HCT116 (cell line): ENCODE data around the gene NUP155. TPM values are rescaled to one million over a fixed set of nuclear protein-coding genes. Genes with fewer than 3 reads are reported as not detected.
A peak's percentile ranks its signal among the peaks of the same experiment; 100 is the strongest.

Experiments
- ATAC-seq: fragments of 200-7000 bp; cut with Tn5 transposase; 2 replicates; pipeline ENCODE4 v1.9.1; 2020; ENCODE audit warnings: mild to moderate bottlenecking, moderate library complexity
- BruUV-seq: library from RNA; stranded (reverse); fragments of 400-500 nt; replicated peaks from 2 replicates; lab custom pipeline; 2021; lab: Mats Ljungman, UMichigan
- CTCF ChIA-PET: fragments of 300-600 bp; sonication (Branson Sonifier 250); formaldehyde crosslinking; loops from one replicate; lab custom pipeline; 2021; ENCODE audit warnings: antibody characterized with exemption; lab: Charles Lee
- POLR2A ChIA-PET: fragments of 300-600, 350-600 bp; sonication (Branson Sonifier 250); formaldehyde crosslinking; loops from one replicate; lab custom pipeline; 2021; ENCODE audit warnings: antibody characterized with exemption; lab: Charles Lee
- RAD21 ChIA-PET, 2 experiments: fragments of 300-600 bp; sonication (Branson Sonifier 250); formaldehyde crosslinking; loops; one replicate each; lab custom pipeline; 2023; ENCODE audit warnings: low total read pairs in 2 of 2; ENCODE audit not compliant: uncharacterized antibody in 2 of 2, unreplicated experiment in 2 of 2, low non-redundant PET in 1 of 2; lab: Charles Lee
- DNase-seq: peaks from one replicate; pipeline ENCODE4 v3.0.0-alpha.2; 2010; ENCODE audit warnings: low read depth, low spot score
- H2AFZ ChIP-seq: fragments of 200-600 bp; shearing (Covaris generic), sonication (generic); 2 replicates; pipeline ENCODE4 v1.6.1; 2017; ENCODE audit warnings: low read depth, mixed run types, mixed read lengths, antibody characterized with exemption, low read length; ENCODE audit not compliant: poor library complexity, severe bottlenecking
- H3K27ac ChIP-seq: 2 replicates; pipeline ENCODE4 v1.5.1; 2012; ENCODE audit warnings: low read depth, low read length
- H3K27me3 ChIP-seq: fragments of 200-600 bp; sonication (generic); 2 replicates; pipeline ENCODE4 v1.6.1; 2016; ENCODE audit warnings: mixed run types, low read length, mixed read lengths; ENCODE audit not compliant: insufficient read depth
- H3K36me3 ChIP-seq, 2 experiments: fragments of 200-500 bp in 1 of 2; fragments of 200-600 bp in 1 of 2; sonication (Bioruptor generic) in 1 of 2; sonication (generic) in 1 of 2; 2 replicates each; pipeline versions ENCODE4 v1.5.1 to v1.6.1; 2014 to 2016; ENCODE audit warnings: low read length in 2 of 2, inconsistent platforms in 1 of 2, mixed read lengths in 1 of 2, mixed run types in 1 of 2; ENCODE audit not compliant: insufficient read depth in 2 of 2, control insufficient read depth in 1 of 2
- H3K4me1 ChIP-seq, 2 experiments: fragments of 200-600 bp in 1 of 2; sonication (generic) in 1 of 2; 2 replicates each; pipeline versions ENCODE4 v1.5.1 to v1.6.1; 2012 to 2017; ENCODE audit warnings: low read length in 2 of 2, inconsistent platforms in 1 of 2, mild to moderate bottlenecking in 1 of 2, mixed read lengths in 1 of 2, mixed run types in 1 of 2, moderate library complexity in 1 of 2; ENCODE audit not compliant: insufficient read depth in 2 of 2, control insufficient read depth in 1 of 2
- H3K4me2 ChIP-seq: fragments of 200-600 bp; sonication (generic); 2 replicates; pipeline ENCODE4 v1.6.1; 2017; ENCODE audit warnings: mixed run types, low read length, mixed read lengths
- H3K4me3 ChIP-seq, 2 experiments: fragments of 200-600 bp in 1 of 2; sonication (generic) in 1 of 2; replicated peaks in 1 of 2; 2 replicates each; pipeline ENCODE4 v1.5.1; 2011 to 2016; ENCODE audit warnings: low read length in 2 of 2, control low read depth in 1 of 2, low read depth in 1 of 2, mild to moderate bottlenecking in 1 of 2, mixed read lengths in 1 of 2, mixed run types in 1 of 2
- H3K79me2 ChIP-seq: fragments of 200-600 bp; sonication (generic); 2 replicates; pipeline ENCODE4 v1.6.1; 2017; ENCODE audit warnings: mild to moderate bottlenecking, mixed run types, low read length, moderate library complexity, mixed read lengths; ENCODE audit not compliant: insufficient read depth
- H3K9ac ChIP-seq: fragments of 200-600 bp; sonication (generic); 2 replicates; pipeline ENCODE4 v1.6.1; 2016; ENCODE audit warnings: low read length, mixed read lengths
- H3K9me2 ChIP-seq: fragments of 200-600 bp; sonication (generic), shearing (Covaris generic); 2 replicates; pipeline ENCODE4 v1.6.1; 2017; ENCODE audit warnings: mixed run types, mild to moderate bottlenecking, moderate library complexity; ENCODE audit not compliant: insufficient read depth
- H3K9me3 ChIP-seq, 2 experiments: fragments of 200-500 bp in 1 of 2; fragments of 200-600 bp in 1 of 2; sonication (Bioruptor generic) in 1 of 2; sonication (generic) in 1 of 2; 2 replicates each; pipeline ENCODE4 v1.6.1; 2014 to 2017; ENCODE audit warnings: low read length in 2 of 2, mixed read lengths in 2 of 2, inconsistent platforms in 1 of 2, low read depth in 1 of 2, mild to moderate bottlenecking in 1 of 2, mixed run types in 1 of 2, moderate library complexity in 1 of 2; ENCODE audit not compliant: control insufficient read depth in 1 of 2, insufficient read depth in 1 of 2
- H4K20me1 ChIP-seq: fragments of 200-600 bp; sonication (generic), shearing (Covaris generic); 2 replicates; pipeline ENCODE4 v1.6.1; 2017; ENCODE audit warnings: mixed run types, mild to moderate bottlenecking, moderate library complexity; ENCODE audit not compliant: insufficient read depth
- ATF3 ChIP-seq: IDR thresholded peaks from 2 replicates; pipeline ENCODE4 v1.6.1; 2012
- CBX3 ChIP-seq: IDR thresholded peaks from 2 replicates; pipeline ENCODE4 v1.6.1; 2012; ENCODE audit warnings: low read depth
- CEBPB ChIP-seq: IDR thresholded peaks from 2 replicates; pipeline ENCODE4 v1.6.1; 2012; ENCODE audit warnings: low read depth
- CTCF ChIP-seq, 3 experiments: fragments of 200-600 bp in 1 of 3; sonication (generic) in 1 of 3; IDR thresholded peaks in 2 of 3; conservative IDR thresholded peaks in 1 of 3; 2 replicates each; pipeline ENCODE4 v1.5.1; 2012 to 2017; ENCODE audit warnings: low read depth in 2 of 3, low read length in 2 of 3, antibody characterized with exemption in 1 of 3, borderline replicate concordance in 1 of 3, control low read depth in 1 of 3, mild to moderate bottlenecking in 1 of 3, mixed read lengths in 1 of 3, mixed run types in 1 of 3, moderate library complexity in 1 of 3; ENCODE audit not compliant: insufficient read depth in 1 of 3
- EGR1 ChIP-seq: IDR thresholded peaks from 2 replicates; pipeline ENCODE4 v1.6.1; 2012; ENCODE audit warnings: low read depth
- ELF1 ChIP-seq: IDR thresholded peaks from 2 replicates; pipeline ENCODE4 v1.6.1; 2012; ENCODE audit warnings: low read depth, borderline replicate concordance
- EZH2 ChIP-seq: fragments of 200-600 bp; sonication (generic); IDR thresholded peaks from 2 replicates; pipeline ENCODE4 v1.6.1; 2017; ENCODE audit warnings: antibody characterized with exemption, mixed run types
- JUND ChIP-seq: IDR thresholded peaks from 2 replicates; pipeline ENCODE4 v1.6.1; 2012
- POLR2A ChIP-seq: IDR thresholded peaks from 2 replicates; pipeline ENCODE4 v1.7.0; 2011; ENCODE audit warnings: borderline replicate concordance; ENCODE audit not compliant: insufficient read depth, insufficient read length; ENCODE audit errors: extremely low read depth
- POLR2AphosphoS5 ChIP-seq: IDR thresholded peaks from 2 replicates; pipeline ENCODE4 v1.6.1; 2011; ENCODE audit warnings: mild to moderate bottlenecking, low read depth, low read length, moderate library complexity
- RAD21 ChIP-seq: IDR thresholded peaks from 2 replicates; pipeline ENCODE4 v1.6.1; 2012; ENCODE audit warnings: low read depth, mild to moderate bottlenecking
- REST ChIP-seq: IDR thresholded peaks from 2 replicates; pipeline ENCODE4 v1.6.1; 2012; ENCODE audit warnings: low read depth
- SP1 ChIP-seq: IDR thresholded peaks from 2 replicates; pipeline ENCODE4 v1.6.1; 2012; ENCODE audit warnings: low read depth
- SRF ChIP-seq: IDR thresholded peaks from 2 replicates; pipeline ENCODE4 v1.6.1; 2012; ENCODE audit warnings: low read depth
- TCF7L2 ChIP-seq: IDR thresholded peaks from 2 replicates; pipeline ENCODE4 v1.7.0; 2011; ENCODE audit warnings: borderline replicate concordance, inconsistent platforms; ENCODE audit not compliant: insufficient read depth, insufficient read length; ENCODE audit errors: extremely low read depth
- YY1 ChIP-seq: IDR thresholded peaks from 2 replicates; pipeline ENCODE4 v1.6.1; 2011; ENCODE audit warnings: low read length, low read depth, moderate library complexity, mild to moderate bottlenecking; ENCODE audit not compliant: insufficient replicate concordance; ENCODE audit errors: extremely low read depth
- ZBTB33 ChIP-seq: IDR thresholded peaks from 2 replicates; pipeline ENCODE4 v1.6.1; 2011; ENCODE audit warnings: mild to moderate bottlenecking, low read length, moderate library complexity; ENCODE audit not compliant: insufficient replicate concordance; ENCODE audit errors: extremely low read depth
- ZFX ChIP-seq: fragments of 450-650 bp; IDR thresholded peaks from 2 replicates; pipeline ENCODE4 v1.6.1; 2017
- ZNF274 ChIP-seq: fragments of 200-500 bp; sonication (Bioruptor generic); IDR thresholded peaks from 2 replicates; pipeline ENCODE4 v1.6.1; 2014; ENCODE audit warnings: mild to moderate bottlenecking, low read depth, low read length, inconsistent platforms
- intact Hi-C: fragments of 100-400 bp; cut with micrococcal nuclease; formaldehyde crosslinking; loops from 2 replicates; pipeline ENCODE4 v1.10.0; 2022
- total RNA-seq: library from RNA; stranded (reverse); gene quantifications from one replicate; pipeline ENCODE4 v1.2.1, GENCODE V29; 2021; ENCODE audit not compliant: unreplicated experiment
- TF ChIP-seq, protein P1 (sequence below): IDR thresholded peaks from 2 replicates; pipeline ENCODE4 v1.6.1; 2012

Gene NUP155
- total RNA-seq, 1 experiment from 2014 or later = 80.9 TPM

DNA sequence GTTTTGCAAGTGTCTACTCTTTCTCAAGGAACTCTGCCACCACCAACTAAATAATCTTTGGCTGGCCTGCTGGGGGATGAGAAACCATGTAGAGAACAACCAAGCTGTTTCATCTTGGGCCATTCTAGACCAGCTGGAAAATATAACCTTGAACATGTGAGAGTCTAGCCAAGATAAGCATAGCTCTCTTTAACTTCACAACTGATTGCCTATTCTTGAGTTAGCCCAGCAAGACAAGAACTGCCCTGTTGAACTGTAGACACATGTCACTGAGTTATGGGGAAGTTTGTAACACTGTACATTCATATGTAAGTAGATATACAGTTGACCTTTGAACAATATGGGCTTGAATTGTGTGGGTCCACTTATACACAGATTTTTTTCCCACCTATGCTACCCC is 44.4 kb downstream of the NUP155 start:
- ChIA-PET RAD21 (no interaction called here), POLR2A (no interaction called here), CTCF (no interaction called here)
- TSS peak; percentile 42 for BruUV-seq
- no peak overlapping the region for H3K4me3 ChIP-seq
- TF ChIP-seq YY1 (no peak), ZNF274 (no peak), CBX3 (no peak), ELF1 (no peak), POLR2AphosphoS5 (no peak), REST (no peak), EGR1 (no peak), ZBTB33 (no peak), SRF (no peak), JUND (no peak), RAD21 (no peak), CTCF (IDR thresholded peaks at IDR 0.05 in 2 of 3, conservative IDR thresholded peaks at IDR 0.05 in 1 of 3; ENCODE audit: borderline replicate concordance in 1 of 3, insufficient read depth in 1 of 3, low read depth in 2 of 3, low read length in 2 of 3) (no peak), CEBPB (no peak), TCF7L2 (no peak), ZFX (no peak), EZH2 (no peak), POLR2A (no peak), SP1 (no peak), ATF3 (no peak)
- TF ChIP-seq, protein P1, sequence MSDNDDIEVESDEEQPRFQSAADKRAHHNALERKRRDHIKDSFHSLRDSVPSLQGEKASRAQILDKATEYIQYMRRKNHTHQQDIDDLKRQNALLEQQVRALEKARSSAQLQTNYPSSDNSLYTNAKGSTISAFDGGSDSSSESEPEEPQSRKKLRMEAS = no peak
- no peaks in the 10 kb centered on the region for H3K4me1 ChIP-seq
- H3K9me2 ChIP-seq = no peaks in the 10 kb centered on the region
- H2AFZ ChIP-seq = no peak overlapping the region
- intact Hi-C loops = no loop called here
- H3K4me2 ChIP-seq = no peak overlapping the region
- H3K9me3 ChIP-seq = no peaks in the 10 kb centered on the region
- H3K27ac ChIP-seq = no peak overlapping the region
- H4K20me1 ChIP-seq = peaks cover 8% of the 10 kb centered on the region; the same call in 1 of the 2 replicates
- H3K27me3 ChIP-seq = no peaks in the 10 kb centered on the region
- DNase-seq (no peak), ATAC-seq (no peak)
- H3K9ac ChIP-seq = no peak overlapping the region
- peaks cover 23% of the 10 kb centered on the region for H3K79me2 ChIP-seq
- H3K36me3 ChIP-seq = peaks cover 41 to 74% of the 10 kb centered on the region in 2 experiments
